WTC11 (cell line): ENCODE data around the gene RFESD.

ENCODE experiments used
- AR ChIP-seq: fragments of 250-450 bp; sonication (Bioruptor Pico); IDR thresholded peaks from 2 replicates; pipeline ENCODE4 v1.9.0; 2021; ENCODE audit warnings: mild to moderate bottlenecking
- ATF3 ChIP-seq: sonication (generic); formaldehyde crosslinking; conservative IDR thresholded peaks from 2 replicates; pipeline ENCODE4 v1.8.1; 2022; ENCODE audit warnings: mild to moderate bottlenecking, missing genetic modification reagents
- CTCF ChIP-seq: fragments of 200-600 bp; IDR thresholded peaks from 2 replicates; pipeline ENCODE4 v1.8.0; 2022; ENCODE audit warnings: antibody characterized with exemption
- ELF4 ChIP-seq: sonication (generic); formaldehyde crosslinking; IDR thresholded peaks from 2 replicates; pipeline ENCODE4 v1.8.1; 2022; ENCODE audit warnings: low read depth, mild to moderate bottlenecking, moderate library complexity, missing genetic modification reagents
- FOXK1 ChIP-seq: sonication (generic); formaldehyde crosslinking; IDR thresholded peaks from 2 replicates; pipeline ENCODE4 v1.8.0; 2022; ENCODE audit warnings: mild to moderate bottlenecking, moderate library complexity, missing genetic modification reagents
- IRF1 ChIP-seq: sonication (generic); formaldehyde crosslinking; IDR thresholded peaks from 2 replicates; pipeline ENCODE4 v1.8.0; 2023; ENCODE audit warnings: missing genetic modification reagents
- PREB ChIP-seq: sonication (generic); formaldehyde crosslinking; IDR thresholded peaks from 2 replicates; pipeline ENCODE4 v1.8.1; 2022; ENCODE audit warnings: mild to moderate bottlenecking, missing genetic modification reagents, moderate library complexity, borderline replicate concordance
- TCF7 ChIP-seq: sonication (generic); formaldehyde crosslinking; IDR thresholded peaks from 2 replicates; pipeline ENCODE4 v1.8.0; 2022; ENCODE audit warnings: mild to moderate bottlenecking, low read depth, missing genetic modification reagents, moderate library complexity
- USF1 ChIP-seq: sonication (generic); formaldehyde crosslinking; IDR thresholded peaks from 2 replicates; pipeline ENCODE4 v1.8.0; 2022; ENCODE audit warnings: mild to moderate bottlenecking, missing genetic modification reagents
- ZBTB21 ChIP-seq: sonication (generic); formaldehyde crosslinking; IDR thresholded peaks from 2 replicates; pipeline ENCODE4 v1.8.1; 2023; ENCODE audit warnings: mild to moderate bottlenecking, missing genetic modification reagents, borderline replicate concordance

GRCh38 chr5:95606419-95606818 lies 40.2 kb upstream of the RFESD start:
- TF ChIP-seq CTCF (no peak), PREB (CRISPR knock-in tag) (no peak), USF1 (no peak), ATF3 (CRISPR knock-in tag) (no peak), TCF7 (CRISPR knock-in tag) (no peak), AR (no peak), FOXK1 (CRISPR knock-in tag) (no peak), IRF1 (no peak), ELF4 (CRISPR knock-in tag) (no peak), ZBTB21 (no peak)
